KMS-11 (cell line): ENCODE results near the gene FAM149B1.

ENCODE experiments used
- H2AFZ ChIP-seq: fragments of 200-600 bp; sonication (generic); 2 replicates; pipeline ENCODE4 v1.6.1; 2016; ENCODE audit warnings: antibody characterized with exemption, mixed run types, low read depth
- H3K27ac ChIP-seq: fragments of 200-600 bp; sonication (generic); 2 replicates; pipeline ENCODE4 v1.6.1; 2016; ENCODE audit warnings: mild to moderate bottlenecking, mixed run types
- H3K27me3 ChIP-seq: fragments of 200-600 bp; sonication (generic); 2 replicates; pipeline ENCODE4 v1.6.1; 2017; ENCODE audit warnings: mild to moderate bottlenecking, low read depth, mixed run types, moderate library complexity; ENCODE audit not compliant: insufficient read depth
- H3K36me3 ChIP-seq: fragments of 200-600 bp; sonication (generic); 2 replicates; pipeline ENCODE4 v1.6.1; 2017; ENCODE audit warnings: mild to moderate bottlenecking, mixed run types; ENCODE audit not compliant: insufficient read depth
- H3K4me1 ChIP-seq: fragments of 200-600 bp; sonication (generic); 2 replicates; pipeline ENCODE4 v1.6.1; 2016; ENCODE audit warnings: mild to moderate bottlenecking, low read depth, mixed run types; ENCODE audit not compliant: poor library complexity, severe bottlenecking
- H3K4me2 ChIP-seq: fragments of 200-600 bp; sonication (generic); 2 replicates; pipeline ENCODE4 v1.7.0; 2016; ENCODE audit warnings: mild to moderate bottlenecking, mixed run types
- H3K4me3 ChIP-seq: fragments of 200-600 bp; sonication (generic); IDR thresholded peaks from 2 replicates; pipeline ENCODE4 v1.6.1; 2017; ENCODE audit warnings: low read depth, low read length, mixed read lengths; ENCODE audit not compliant: insufficient read depth
- H3K79me2 ChIP-seq: fragments of 200-600 bp; sonication (generic); 2 replicates; pipeline ENCODE4 v1.6.1; 2016; ENCODE audit warnings: low read depth, mixed run types; ENCODE audit not compliant: insufficient read depth
- H3K9ac ChIP-seq: fragments of 200-600 bp; sonication (generic); 2 replicates; pipeline ENCODE4 v1.6.1; 2016; ENCODE audit warnings: mild to moderate bottlenecking, mixed run types
- H4K20me1 ChIP-seq: fragments of 200-600 bp; sonication (generic); 2 replicates; pipeline ENCODE4 v1.6.1; 2016; ENCODE audit warnings: mild to moderate bottlenecking, mixed run types; ENCODE audit not compliant: insufficient read depth
- CTCF ChIP-seq: fragments of 200-600 bp; sonication (generic); conservative IDR thresholded peaks from 2 replicates; pipeline ENCODE4 v1.6.1; 2017; ENCODE audit warnings: low read depth, mild to moderate bottlenecking, antibody characterized with exemption, low read length, moderate library complexity, mixed read lengths

Gene FAM149B1

DNA sequence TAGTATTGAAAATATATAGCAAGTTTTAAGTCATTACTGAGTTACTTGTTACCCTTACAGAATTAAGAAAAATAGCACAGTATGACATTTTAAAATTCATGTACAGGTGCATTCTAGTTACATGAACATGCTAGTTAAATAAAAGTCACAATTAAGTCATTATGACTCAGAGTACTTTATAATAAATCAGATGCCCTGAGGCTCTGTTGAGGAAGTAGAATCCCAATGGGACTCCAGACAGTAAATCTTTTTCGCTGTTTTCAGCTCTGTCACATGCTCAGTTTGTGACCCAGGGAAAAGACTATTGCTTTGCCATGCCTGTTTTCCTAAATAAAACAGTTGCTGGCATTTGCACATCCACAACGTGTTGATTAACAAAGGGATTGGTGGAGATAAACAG lies 36.6 kb upstream of the FAM149B1 start:
- no peak overlapping the region for H3K9ac ChIP-seq
- no peak for TF ChIP-seq CTCF
- H3K27me3 ChIP-seq = no peaks in the 10 kb centered on the region
- no peaks in the 10 kb centered on the region for H4K20me1 ChIP-seq
- peaks cover 9% of the 10 kb centered on the region; the same call in 1 of the 2 replicates for H3K36me3 ChIP-seq
- H3K4me2 ChIP-seq = no peak overlapping the region
- H3K4me1 ChIP-seq = no peaks in the 10 kb centered on the region
- no peak overlapping the region for H3K4me3 ChIP-seq
- no peaks in the 10 kb centered on the region for H3K79me2 ChIP-seq
- H2AFZ ChIP-seq = no peak overlapping the region
- H3K27ac ChIP-seq = no peak overlapping the region

- no peak overlapping the region for H3K27ac ChIP-seq
- no peak overlapping the region for H3K4me3 ChIP-seq
- peaks cover 9% of the 10 kb centered on the region; the same call in 1 of the 2 replicates for H3K36me3 ChIP-seq
- no peak for TF ChIP-seq CTCF
- no peaks in the 10 kb centered on the region for H4K20me1 ChIP-seq
- H3K9ac ChIP-seq = no peak overlapping the region
- no peak overlapping the region for H3K4me2 ChIP-seq
- H3K79me2 ChIP-seq = no peaks in the 10 kb centered on the region
- H3K27me3 ChIP-seq = no peaks in the 10 kb centered on the region
- H2AFZ ChIP-seq = no peak overlapping the region
- no peaks in the 10 kb centered on the region for H3K4me1 ChIP-seq
These were observed 35.8 kb upstream of the FAM149B1 start for GRCh38 chr10:73131913-73132686.

GRCh38 chr10:73134727-73135126 lies 33.2 kb upstream of the FAM149B1 start:
- Histone ChIP-seq H3K9ac (no peak overlapping the region), H2AFZ (no peak overlapping the region), H4K20me1 (no peaks in the 10 kb centered on the region), H3K4me1 (no peaks in the 10 kb centered on the region), H3K27ac (no peak overlapping the region), H3K79me2 (no peaks in the 10 kb centered on the region), H3K27me3 (no peaks in the 10 kb centered on the region), H3K4me2 (no peak overlapping the region), H3K4me3 (no peak overlapping the region), H3K36me3 (peaks cover 9% of the 10 kb centered on the region; the same call in 1 of the 2 replicates)
- TF ChIP-seq CTCF = no peak

DNA sequence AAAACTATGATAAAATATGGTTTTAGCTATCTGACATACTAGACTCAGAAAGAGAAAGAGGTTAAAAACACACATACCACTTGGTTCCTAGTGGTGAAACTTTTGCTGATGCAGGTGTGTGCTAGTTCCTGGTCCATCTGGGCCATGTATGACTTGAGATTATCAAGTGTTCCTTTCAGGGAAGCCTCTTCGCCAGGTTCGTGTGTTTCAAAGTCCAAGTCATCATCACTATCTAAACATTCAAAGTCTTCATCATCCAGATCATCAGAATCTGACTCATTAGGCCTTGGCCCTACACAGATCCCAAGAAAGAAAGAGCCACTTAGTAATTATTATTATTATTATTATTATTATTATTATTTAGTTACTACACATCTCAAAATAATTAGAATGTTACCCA lies 31.3 kb upstream of the FAM149B1 start:
- no peak for TF ChIP-seq CTCF
- Histone ChIP-seq H3K79me2 (no peaks in the 10 kb centered on the region), H3K27ac (no peak overlapping the region), H4K20me1 (no peaks in the 10 kb centered on the region), H3K4me1 (no peaks in the 10 kb centered on the region), H3K9ac (no peak overlapping the region), H2AFZ (no peak overlapping the region), H3K27me3 (no peaks in the 10 kb centered on the region), H3K4me3 (no peak overlapping the region), H3K36me3 (peaks cover 9% of the 10 kb centered on the region; the same call in 1 of the 2 replicates), H3K4me2 (no peak overlapping the region)
